HG02884 (cell line): ENCODE data around the gene MGST3.
"Not testable (repeated sequence)": the region's sequence is repeated elsewhere in the genome, so short reads cannot be mapped to it uniquely, and the experiment has no call there.

Experiments
- ATAC-seq: cut with Tn5 transposase; IDR thresholded peaks from one replicate; pipeline ENCODE4 v1.9.1; 2021; ENCODE audit warnings: mild to moderate bottlenecking, moderate library complexity; ENCODE audit not compliant: unreplicated experiment

The MGST3 gene

DNA sequence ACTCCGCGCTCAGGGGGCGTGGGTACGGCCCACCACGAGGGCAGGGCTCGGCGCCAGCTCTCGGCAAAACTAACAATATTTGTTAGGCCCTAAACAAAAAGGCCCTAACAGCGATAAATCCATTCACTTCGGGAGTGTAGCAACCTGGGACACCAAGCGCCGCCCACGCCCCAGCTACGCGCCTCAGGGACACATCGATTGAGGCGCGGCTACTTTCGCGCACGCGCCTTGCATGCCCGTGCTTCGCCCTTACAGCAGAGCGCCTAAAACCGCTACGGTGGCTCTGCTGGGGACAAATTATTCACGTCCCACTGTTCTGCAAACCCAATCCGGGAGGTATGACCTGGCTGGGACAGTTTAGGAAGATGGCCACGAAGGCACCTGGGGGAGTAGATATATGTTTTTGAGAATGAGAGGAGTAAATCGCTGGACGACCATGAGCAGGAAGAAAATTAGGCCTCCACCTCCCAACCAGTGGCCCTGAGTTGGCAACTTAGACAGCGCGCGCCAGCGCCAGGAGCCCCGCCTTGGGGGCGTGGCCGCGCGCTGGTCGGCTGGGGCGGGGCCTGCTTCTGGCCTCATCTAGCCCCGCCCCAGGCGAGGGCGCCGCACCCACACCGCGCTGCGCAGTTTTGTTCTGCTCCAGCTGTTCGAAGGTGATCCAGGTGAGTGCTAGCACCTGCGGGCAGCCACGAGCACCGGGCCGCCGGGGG is at the start of gene MGST3:
Gene MGST3 (plus strand): TSS at position 606 of the 713 bp plus-strand sequence. CDS start 18,614 bp downstream, outside the sequence.
- ATAC-seq, result peak; percentile 77

DNA sequence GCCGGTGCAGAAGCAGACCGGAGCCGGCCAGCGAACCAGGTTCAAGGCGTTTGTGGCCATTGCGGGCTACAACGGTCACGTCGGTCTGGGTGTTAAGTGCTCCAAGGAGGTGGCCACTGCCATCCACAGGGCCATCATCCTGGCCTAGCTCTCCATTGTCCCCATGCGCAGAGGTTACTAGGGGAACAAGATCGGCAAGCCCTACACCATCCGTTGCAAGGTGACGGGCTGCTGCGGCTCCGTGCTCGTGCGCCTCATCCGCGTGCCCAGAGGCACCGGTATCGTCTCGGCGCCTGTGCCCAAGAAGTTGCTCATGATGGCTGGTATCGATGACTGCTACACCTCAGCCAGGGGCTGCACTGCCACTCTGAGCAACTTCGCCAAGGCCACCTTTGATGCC is 49.1 kb upstream of the MGST3 start:
- ATAC-seq, result no peak

DNA sequence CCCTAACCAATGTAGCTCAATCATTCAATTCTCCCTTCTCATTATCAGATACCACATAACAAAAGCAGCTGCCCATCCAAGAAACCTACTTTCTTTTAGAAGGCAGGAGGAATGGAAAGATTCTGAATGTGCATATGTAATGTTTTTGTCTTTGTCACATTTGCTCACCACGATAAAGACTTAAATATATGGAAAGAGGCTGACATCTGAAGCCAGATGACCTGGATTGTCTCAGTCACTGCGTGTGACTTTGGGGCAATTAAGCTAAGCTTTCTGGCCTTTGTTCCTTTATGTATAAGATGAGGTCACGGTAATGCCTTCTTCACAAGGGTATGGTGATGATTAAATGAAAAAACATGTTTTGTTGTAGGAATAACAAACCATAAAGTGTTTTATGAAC is 44.6 kb upstream of the MGST3 start:
- no peak for ATAC-seq

DNA sequence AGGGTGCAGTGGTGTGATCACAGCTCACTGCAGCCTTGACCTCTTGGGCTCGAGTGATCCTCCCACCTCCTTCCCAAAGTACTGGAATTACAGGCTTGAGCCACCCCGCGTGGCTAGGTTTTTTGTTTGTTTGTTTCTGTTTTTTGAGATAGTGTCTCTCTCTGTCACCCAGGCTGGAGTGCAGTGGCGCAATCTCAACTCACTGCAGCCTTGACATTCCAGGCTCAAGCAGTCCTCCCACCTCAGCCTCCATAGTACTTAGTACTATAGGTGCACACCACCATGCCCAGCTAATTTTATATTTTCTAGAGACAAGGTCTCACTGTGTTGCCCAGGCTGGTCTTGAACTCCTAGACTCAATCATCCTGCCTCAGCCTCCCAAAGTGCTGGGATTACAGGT is 39.6 kb upstream of the MGST3 start:
- not testable (repeated sequence) for ATAC-seq

DNA sequence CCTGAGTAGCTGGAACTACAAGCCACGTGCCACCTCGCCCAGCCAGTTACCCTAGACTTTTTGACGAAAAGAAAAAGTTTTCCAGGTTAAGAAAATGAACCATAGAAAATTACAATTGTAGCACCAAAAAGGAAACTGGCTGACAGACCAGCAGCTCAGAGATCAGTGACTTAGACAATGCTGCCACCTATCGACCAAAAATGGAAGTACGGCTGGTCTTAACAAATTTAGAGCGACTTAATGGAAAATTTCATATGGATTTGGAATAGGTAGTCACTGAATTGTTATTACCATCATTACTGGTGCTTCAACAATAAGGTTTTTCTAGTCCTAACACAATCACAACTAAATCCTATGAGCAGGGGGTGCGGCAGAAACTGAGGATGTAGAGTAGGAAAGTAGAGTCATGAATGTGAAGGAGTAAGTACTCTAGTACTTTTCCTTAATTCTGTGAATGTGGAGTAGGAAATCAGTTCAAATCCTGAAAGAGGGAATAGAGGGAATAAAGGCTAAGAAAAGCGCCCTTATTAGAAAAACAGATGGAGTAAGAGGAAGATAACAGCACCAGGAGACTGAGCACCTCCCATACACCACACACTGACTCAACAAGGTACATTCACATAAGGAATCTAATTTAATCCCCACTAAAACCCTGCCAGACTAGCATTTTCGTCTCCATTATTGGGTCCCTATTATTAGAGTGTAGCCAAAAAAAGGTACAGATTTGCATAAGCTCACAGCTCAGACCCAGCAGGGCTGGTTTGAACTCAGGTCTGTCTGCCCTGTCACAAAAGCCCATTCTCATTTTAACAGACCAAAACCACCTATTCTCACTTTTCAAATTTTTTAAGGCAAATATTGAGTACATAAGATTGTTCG is 37.9 kb upstream of the MGST3 start:
- ATAC-seq, result no peak

DNA sequence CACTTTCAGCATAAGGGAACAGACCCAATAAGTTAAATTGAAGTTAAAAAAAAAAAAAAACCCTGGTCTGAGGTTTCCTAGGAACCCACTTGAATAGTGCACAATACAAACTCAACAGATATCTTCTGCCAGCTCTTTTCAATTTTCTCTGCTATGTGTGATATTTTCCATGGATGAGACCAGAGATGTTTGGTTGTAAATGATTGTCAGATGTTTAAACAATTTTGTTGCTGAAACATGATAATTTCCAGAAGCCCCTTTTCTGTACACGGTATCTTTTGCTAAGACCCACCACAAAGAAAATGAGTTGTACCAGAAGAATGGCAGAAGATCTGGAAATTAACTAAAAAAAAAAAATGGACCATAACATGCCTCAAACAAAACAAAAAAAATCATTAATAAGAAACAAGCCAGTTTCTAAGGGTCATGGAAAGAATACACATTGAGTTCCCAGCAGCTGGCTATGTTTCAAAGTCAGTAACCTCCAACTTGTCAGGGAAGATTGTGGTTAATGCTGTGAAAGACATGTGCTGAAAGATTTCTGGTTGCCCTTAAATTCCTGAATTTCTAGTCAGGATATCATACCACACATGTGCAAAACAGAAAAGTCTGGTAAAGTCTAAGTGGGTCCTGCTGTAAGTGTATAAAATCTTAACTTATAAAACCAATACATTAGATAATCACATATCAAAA is 35.6 kb upstream of the MGST3 start:
- ATAC-seq, result no peak

DNA sequence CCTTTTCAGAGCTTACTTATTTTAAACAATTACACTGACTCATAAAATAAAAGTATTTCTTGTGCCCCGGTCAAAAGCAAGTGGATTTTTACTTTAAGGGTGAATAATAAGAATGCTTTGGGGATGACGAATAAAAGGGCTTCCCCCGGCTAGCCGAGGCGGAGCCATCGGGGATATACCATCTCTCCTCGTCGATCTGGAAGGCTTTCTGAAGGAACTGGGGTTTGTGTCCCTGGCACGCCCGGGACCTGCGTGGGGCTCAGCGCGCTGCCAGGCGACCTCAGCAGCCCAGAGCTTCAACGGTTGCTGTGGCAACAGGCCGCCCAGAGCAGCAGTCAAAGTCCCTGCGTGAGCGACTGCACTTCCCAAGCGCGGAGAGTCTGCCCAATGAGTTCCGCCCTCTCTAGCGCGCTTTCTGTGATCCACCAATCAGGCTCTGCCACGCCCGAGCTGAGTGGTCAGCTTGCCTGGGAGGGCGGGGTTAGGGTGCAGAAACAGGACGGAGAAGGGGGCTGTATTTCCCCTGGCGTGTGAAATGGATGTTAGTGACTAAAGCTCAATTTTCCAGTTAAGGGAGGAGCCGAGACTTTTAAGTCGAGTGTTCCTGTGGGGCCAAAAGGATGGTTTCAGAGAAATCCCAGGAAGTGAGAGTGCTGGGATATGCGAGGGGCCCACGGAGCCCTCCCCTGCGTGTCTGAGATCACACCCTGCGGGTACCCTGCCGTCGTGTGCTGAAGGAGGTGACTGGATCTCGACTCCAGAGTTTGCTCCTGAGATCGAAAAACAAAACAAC is 33.0 kb upstream of the MGST3 start:
- ATAC-seq, result peak; percentile 95

DNA sequence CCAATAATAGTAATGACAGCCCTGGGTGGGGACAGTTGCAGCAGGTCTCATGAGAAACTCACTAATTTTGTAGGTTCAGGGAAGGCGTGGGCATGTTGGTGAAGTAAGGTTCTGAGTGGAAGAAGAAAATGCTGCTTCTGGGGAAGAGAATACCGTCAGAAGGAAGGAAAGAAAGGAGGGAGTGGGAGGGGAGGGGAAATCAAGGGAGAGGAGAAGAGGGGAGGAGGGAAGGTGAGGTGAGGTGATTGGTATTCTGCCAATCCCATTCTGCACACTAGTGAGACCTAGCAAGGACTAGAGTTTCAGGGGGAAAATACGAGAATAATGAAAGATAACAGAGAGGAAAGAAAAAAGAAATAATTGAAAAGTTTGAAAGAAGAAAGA is 32.4 kb upstream of the MGST3 start:
- ATAC-seq, result no peak

DNA sequence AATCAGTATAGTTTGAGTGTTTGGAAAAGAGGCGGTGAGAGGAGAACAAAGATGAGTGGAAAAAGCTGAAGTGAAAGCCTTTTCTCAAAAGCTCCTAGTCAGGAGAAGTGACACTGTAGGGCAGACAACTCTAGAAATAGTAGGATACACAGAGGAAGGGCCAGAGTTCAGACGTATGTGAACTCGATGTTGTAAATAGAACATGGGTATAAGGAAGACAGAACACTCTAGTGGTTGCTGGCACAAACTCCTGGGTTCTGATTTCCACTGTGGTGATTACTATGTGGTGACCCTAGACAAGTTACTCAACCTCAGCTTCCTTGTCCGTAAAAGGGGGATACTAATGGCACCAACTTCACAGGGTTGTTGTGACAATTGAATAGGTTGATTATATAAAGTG is 30.2 kb upstream of the MGST3 start:
- ATAC-seq, result no peak

DNA sequence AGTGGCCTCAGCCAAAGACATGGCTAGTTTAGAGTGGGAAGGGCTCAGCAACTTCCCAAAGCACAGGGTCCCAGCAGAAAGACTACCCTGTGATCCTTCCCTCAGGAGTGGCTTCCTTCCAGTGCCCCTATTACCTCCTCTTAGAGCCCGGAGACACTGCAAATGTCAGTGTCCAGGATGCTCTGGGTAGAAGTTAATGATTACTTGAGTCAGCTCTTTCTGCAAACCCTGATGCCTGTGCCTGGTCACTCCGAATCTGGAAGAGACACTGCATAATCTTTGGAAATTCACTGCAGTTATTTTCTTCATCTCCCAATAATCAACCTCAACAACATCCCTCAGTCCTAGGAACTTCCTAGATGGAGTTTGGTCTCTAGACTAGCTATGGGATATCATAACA is 27.2 kb upstream of the MGST3 start:
- ATAC-seq, result no peak

DNA sequence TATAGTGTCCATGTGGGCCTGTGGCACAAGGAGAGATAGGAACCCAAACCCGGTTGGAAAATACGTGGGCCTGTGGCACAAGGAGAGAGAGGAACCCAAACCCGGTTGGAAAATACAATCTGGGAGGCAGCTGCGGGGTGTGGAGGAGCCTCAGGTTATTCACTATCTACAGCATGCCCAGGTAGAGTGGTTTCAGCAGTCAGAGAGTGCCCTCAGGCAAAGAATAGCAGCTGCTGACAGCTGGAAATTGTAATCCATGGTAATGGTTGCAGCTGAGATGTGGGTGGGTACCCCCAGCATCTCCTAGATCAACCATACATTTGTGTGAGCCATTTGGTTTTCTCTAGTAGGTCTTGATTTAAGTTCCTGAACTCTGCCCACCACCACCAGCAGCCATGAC is 25.8 kb upstream of the MGST3 start:
- no peak for ATAC-seq

DNA sequence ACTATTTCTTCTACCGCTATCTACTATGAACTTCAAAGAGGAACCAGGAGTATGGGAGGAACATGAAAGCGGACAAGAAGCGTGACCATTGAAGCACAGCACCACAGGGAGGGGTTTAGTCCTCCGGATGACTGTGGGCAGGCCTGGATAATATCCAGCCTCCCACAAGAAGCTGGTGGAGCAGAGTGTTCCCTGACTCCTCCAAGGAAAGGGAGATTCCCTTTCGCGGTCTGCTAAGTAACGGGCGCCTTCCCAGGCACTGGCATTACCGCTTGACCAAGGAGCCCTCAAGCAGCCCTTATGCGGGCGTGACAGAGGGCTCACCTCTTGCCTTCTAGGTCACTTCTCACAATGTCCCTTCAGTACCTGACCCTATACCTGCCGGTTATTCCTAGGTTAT is 24.4 kb upstream of the MGST3 start:
- ATAC-seq, result not testable (repeated sequence)

DNA sequence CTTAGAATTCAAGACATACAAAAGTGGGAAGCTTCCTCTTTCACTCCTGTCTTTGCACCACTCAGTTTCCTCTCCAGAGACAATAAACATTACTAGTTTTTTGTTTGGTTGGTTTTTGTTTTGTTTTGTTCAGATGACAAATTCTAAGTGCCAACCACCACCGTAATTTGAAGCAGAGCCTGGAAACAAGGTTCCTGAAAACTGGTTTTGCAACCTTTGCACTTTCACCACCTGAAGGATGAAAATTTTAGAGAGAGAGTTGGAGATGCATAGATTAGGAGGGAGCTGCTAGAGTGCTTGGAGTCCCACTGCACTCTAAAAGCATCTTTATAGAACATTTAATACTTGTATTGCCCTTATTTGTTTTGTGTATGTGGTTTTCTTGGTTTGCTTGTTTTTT is 20.2 kb upstream of the MGST3 start:
- no peak for ATAC-seq

DNA sequence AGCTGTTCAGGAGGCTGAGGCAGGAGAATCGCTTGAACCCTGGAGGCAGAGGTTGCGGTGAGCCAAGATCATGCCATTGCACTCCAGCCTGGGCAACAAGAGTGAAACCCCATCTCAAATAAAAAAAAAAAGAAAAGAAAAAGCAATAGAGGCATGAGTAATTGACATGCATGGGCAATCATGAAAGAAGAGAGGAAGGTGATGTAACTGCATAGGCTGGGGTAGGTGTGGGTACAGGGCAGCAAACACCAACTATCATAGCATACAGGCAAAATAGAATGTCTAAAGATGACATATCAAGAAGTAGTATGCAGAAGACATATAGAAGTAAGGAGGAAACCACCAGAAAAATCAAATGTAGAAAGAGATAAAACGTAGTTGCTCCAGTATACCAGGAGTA is 19.0 kb upstream of the MGST3 start:
- no peak for ATAC-seq

DNA sequence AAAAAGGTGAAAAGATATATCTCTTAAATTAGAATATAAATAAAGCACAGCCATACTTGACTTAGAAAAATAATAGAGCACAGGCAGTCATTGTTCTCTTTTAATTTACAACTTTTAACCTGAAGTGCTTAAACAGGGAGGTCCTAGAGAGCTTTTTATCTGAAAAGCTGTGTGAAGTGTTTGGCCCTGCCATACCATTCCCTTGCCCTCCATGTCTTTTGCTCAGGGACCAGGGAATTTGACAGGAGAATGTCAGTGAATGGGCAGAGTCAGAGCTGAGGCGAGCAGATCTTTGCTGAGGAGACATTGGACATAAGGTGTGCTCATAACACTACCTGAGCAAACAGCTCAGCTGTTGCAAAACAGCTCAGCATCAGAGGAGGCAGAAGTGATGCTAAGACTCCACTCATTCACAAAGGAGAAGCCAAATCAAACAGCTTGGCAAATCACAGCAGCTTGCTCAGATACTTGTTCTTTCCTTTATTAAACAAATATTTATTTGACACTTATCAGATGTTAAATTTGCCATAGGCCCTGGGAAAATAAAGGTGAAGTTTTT is 14.9 kb upstream of the MGST3 start:
- no peak for ATAC-seq

DNA sequence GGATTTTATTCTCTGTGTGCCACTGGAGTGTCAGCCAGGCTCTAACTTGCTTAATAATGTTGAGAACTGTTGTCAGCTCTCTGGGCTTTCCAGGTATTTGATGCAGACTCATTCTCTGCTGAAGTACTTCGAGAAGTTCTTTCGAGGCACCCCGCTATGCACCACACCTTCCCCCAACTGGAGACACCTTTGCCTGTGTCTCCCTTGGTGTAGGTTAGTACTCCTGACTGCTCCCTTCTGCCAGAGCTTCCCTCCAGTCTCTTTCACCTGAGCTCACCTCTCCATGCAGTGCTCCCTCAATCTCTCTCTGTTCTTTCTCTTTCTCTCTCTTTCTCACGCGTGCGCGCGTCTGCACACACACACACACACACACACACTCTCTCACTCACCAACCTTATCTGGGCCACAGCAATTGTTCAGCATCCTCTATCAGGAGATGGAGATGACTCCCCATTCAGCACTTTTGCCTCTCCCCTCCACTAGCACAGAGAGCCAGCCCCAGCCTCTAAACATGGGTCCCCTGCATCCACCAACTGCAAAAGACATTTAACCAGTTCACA is 14.0 kb upstream of the MGST3 start:
- no peak for ATAC-seq

DNA sequence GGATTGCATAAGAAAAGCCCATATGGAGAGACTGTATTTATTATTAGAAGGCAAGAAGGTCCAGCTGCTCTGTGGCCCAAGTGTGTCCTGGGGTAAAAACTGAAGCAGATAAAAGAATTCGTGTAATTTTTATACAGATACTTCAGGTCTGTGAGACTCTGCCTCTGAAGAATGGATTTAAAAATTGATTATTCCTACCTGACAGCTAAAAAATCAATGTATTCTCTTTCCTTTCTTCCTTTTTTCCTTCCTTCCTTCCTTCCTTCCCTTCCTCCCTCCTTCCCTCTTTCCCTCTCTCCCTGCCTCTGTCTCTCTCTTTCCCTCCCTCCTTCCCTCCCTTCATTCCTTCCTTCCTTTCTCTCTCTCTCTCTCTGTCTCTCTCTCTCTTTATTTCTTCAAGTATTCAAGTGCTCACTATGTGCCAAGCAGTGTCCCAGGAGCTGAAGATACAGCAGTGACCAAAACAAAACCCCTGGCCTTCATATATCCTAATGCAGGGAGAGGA is 11.3 kb upstream of the MGST3 start:
- ATAC-seq, result no peak

DNA sequence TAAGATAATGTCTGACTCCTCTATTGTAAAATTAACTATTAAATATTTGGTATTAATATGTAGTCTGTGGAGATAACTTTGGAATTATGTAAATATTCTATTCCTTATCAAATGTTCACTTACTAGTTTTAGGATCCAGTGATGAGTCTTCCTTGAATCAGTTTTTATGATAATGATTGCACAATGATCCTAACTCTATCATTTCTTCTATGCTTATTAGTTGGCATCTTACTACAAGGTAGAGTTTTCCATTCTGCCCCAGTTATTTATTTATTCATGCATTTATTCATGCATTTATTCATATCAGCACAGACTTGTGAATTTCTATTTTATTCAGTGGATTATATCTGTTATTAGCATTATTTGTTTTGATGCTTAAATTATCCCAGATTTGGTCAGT is 7.4 kb upstream of the MGST3 start:
- ATAC-seq, result no peak

DNA sequence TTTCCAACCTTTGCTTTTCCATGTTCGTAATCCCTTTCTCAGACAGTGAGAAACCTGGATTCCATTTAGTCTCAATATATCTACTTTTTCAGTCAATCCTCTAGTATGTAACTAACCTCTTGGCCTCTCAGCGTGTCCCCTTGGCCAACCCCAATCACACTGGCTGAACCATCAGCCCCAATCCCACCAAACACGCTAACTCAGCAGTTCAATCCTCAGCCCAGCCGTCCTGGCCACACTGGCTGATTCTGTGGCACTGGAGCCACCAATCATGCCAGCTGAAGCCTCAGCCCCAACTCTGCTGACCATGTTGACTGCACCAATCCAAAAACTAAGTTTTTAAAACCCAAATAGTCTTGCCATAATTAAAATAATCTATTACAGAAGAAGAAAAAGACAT is 6.6 kb upstream of the MGST3 start:
- ATAC-seq, result no peak

DNA sequence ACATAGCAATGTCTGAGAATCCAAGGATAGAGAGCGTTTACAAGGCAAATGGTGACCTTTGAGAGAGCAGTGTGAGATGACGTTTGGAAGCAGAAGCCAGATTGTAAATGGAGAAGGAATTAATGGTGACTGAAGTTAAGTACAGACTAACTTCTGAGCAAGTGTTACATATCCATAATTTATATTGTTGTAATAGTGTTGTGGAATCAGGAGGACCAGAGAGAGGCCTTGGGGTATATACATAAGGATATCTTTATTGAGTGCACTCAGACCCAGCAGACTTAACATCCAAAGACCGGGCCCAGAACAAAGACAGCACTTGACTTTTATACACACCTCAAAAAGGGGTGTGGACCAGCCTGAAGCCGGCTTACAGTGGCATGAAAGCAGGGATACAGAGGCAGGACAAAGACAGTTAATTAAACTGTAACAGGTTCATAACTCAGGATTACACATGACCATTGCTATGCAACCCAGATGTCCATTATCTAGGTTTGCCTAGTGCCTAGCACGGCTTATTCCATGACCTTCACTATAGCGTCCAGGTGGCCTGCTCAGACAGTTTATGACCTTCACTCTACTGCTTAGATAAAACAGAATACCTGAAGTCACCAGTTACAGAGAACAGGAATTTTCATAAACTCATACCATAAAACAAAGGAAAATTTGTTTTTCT is 2.7 kb upstream of the MGST3 start:
- ATAC-seq, result no peak
